ENCODE measurements around the gene UBL3.

The UBL3 gene

GRCh38 chr13:29849731-29850212 lies 645 bp downstream of the UBL3 start:
- peak overlapping the region; percentile 96 for H3K27ac ChIP-seq

GRCh38 chr13:29849071-29849631 lies 1.3 kb downstream of the UBL3 start:
- TF ChIP-seq CTCF (conservative IDR thresholded peaks at IDR 0.05), result no peak
- peak overlapping the region; percentile 96 for H3K27ac ChIP-seq

More at GRCh38 chr13:29849731-29850212, 645 bp downstream of the UBL3 start:
- no peak for TF ChIP-seq CTCF (conservative IDR thresholded peaks at IDR 0.05)

GRCh38 chr13:29847501-29847983 lies 2.9 kb downstream of the UBL3 start:
- TF ChIP-seq CTCF (conservative IDR thresholded peaks at IDR 0.05), result no peak
- peak overlapping the region; percentile 96 for H3K27ac ChIP-seq

GRCh38 chr13:29846475-29847256 lies 3.8 kb downstream of the UBL3 start:
- no peak for TF ChIP-seq CTCF (conservative IDR thresholded peaks at IDR 0.05)
- peak overlapping the region; percentile 96 for H3K27ac ChIP-seq

DNA sequence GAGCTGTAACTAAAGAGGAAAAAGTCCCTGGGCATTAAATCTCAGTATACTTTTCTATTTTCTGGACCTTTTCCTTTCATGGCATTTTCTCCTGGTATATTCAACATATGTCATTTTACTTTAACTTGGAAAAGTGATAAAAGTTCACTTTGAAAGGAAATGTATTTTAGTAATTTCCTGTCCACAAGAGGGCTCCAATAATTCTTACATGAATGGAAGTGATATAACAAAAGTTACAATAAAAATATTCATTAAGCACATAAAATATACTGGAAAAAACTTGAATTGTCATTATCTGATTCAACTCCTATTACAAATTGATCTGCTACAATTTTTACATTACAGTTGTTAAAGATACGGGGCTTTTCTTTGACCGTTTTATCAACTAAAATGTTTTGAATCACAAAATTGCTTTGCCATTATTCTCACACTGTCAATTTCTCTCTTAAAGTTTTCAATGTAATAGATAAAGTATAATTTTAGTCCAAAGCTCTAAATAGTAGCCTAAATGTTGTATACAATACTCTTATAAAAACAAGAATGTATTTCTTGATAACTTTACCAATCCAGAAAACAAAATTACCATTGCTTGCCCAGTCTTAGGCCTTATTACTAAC lies 4.9 kb downstream of the UBL3 start:
- H3K27ac ChIP-seq, result peak overlapping the region; percentile 96; the same call in 1 of the 2 replicates

GRCh38 chr13:29844441-29844840 lies 6.0 kb downstream of the UBL3 start:
- no peak overlapping the region for H3K27ac ChIP-seq
- no peak for TF ChIP-seq CTCF (conservative IDR thresholded peaks at IDR 0.05)

More for the DNA sequence above, 4.9 kb downstream of the UBL3 start:
- TF ChIP-seq CTCF (conservative IDR thresholded peaks at IDR 0.05), result peak; percentile 66

DNA sequence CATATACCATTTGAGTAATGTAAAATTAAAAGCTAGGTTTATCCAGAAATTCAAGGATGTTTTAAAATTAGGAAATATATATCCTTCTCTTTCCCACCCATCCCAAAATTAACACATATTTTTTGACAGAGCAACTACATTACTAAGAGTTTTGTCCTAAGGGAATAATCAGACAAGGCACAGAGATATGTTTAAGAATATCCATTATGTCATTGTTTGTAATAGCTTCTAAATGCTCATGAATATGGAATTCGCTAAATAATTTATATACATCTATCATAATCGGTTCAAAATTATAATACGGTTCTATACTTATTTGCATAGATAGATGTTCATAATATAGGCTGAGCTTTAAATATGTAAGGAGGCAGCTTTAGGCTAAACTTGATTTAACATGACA lies 9.8 kb downstream of the UBL3 start:
- no peak overlapping the region for H3K27ac ChIP-seq
- TF ChIP-seq CTCF (conservative IDR thresholded peaks at IDR 0.05), result no peak
